GM10266 (cell line): ENCODE measurements around the gene ELAVL1.
A peak's percentile ranks its signal among the peaks of the same experiment; 100 is the strongest.

Experiments used
- DNase-seq: peaks from one replicate; pipeline ENCODE4 v3.0.0; 2012; ENCODE audit errors: extremely low spot score
- TF ChIP-seq, protein P1 (sequence below): IDR thresholded peaks from 2 replicates; pipeline ENCODE4 v1.5.1; 2012; ENCODE audit warnings: mild to moderate bottlenecking, low read depth; ENCODE audit not compliant: control insufficient read depth, insufficient read depth; ENCODE audit errors: missing control alignments

The ELAVL1 gene

GRCh38 chr19:7926727-7927604, 78.5 kb downstream of the ELAVL1 start:
- no peak for DNase-seq
- TF ChIP-seq, protein P1, sequence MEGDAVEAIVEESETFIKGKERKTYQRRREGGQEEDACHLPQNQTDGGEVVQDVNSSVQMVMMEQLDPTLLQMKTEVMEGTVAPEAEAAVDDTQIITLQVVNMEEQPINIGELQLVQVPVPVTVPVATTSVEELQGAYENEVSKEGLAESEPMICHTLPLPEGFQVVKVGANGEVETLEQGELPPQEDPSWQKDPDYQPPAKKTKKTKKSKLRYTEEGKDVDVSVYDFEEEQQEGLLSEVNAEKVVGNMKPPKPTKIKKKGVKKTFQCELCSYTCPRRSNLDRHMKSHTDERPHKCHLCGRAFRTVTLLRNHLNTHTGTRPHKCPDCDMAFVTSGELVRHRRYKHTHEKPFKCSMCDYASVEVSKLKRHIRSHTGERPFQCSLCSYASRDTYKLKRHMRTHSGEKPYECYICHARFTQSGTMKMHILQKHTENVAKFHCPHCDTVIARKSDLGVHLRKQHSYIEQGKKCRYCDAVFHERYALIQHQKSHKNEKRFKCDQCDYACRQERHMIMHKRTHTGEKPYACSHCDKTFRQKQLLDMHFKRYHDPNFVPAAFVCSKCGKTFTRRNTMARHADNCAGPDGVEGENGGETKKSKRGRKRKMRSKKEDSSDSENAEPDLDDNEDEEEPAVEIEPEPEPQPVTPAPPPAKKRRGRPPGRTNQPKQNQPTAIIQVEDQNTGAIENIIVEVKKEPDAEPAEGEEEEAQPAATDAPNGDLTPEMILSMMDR: no peak

- peak; percentile 96 for DNase-seq
- TF ChIP-seq, protein P1: no peak
Measured at GRCh38 chr19:7926021-7926726, 79.3 kb downstream of the ELAVL1 start, which contains the start of gene CTXN1. Gene CTXN1, minus strand, starts transcription at chr19:7926135. Its CDS starts 597 bp downstream, at chr19:7925538.

DNA sequence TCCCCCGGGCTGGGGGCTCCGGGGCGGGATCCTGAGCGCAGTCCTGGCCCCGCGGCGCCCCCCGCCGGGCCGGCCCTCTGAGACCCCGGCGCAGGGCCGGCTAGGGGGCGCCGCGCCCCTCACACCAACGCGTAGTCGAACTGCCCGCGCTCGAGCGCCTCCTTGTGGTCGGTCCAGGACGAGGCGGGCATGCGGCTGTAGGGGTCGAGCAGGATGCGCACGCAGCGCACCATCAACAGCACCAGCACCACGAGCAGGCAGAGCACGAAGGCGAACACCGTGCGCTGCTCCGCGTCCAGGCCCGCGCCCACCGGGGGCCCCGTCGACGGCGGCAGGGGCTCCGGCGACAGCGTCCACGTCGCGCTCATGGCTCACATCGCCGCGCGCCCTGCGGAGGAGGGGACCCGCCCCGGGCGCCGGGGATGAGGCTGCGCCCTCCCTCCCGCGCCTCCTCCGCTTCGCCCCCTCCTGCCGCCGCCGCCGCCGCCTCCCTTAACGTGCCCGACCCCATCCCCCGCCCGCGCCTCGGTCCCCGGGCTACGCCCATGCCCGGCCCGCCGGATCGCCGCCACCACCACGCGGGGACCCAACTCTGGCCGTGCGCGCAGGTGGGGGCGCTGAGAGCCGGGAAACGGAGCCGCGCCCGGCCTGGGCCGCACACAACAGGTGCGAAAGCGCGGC, 80.1 kb downstream of the ELAVL1 start:
- TF ChIP-seq, protein P1: peak; percentile 96
- peak; percentile 93 for DNase-seq

GRCh38 chr19:7924651-7925170, 80.7 kb downstream of the ELAVL1 start:
- TF ChIP-seq, protein P1: no peak
- DNase-seq: no peak

DNA sequence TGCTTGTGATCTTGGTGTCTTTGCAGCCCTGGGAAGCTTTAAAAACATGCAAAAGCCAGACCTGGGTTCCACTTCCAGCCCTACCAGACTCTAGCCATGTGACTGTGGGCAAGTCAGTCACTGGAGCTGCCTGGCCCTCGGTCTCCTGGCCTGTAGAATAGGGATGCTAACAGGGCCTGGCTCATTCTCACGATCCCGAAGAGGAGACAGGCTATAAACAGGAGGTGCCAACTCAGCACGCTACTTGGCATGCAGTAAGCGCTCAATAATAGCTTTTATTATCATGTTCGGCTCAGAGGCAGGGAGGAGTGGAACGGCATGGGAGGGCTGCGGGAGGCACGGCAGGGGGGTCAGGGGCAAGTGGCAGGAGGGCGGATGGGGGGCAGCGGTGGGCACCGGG, 81.2 kb downstream of the ELAVL1 start:
- TF ChIP-seq, protein P1: no peak
- DNase-seq: no peak

DNA sequence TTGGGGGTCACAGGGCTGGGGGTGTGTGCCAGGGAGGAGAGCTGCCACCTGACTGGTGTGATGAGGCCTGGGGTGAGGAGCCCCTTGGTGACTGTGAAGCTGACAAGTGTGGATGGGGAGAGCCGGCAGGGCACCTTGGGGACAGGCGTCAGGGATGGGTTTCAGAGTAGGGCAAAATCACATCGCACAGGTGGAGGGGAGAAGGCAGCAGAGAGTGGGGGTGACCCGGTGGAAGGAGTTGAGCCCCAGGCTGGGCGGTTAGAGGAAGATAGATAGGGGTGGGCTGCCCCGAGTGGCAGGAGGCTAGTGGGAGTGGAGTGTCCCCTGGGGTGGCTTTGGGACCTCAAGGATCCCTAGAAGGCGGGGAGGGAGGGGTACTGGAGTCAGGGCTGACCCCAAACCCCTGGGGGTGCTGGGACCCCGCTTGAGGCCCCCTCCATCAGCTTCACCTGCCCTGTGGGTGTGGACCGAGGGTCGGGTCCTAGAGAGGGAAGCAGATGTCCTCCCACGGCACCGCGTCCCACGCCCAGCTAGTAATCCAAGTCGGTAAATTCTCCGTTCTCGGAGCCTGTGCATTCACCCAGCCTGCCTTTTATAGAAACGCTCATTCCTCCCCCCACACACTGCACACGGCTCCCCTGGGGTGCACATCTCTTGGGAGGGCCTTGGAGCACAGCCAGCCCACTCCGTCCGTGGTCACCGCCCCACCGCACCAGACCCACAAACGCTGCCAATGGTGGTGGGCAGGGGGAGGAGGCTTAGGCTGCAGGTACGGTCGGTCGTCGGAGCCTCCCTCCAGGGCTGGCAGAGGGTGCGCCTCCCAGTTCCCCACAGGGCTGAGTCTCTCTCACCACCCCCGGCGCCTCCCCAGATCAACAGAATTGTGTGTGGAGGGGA, 81.9 kb downstream of the ELAVL1 start:
- DNase-seq: no peak
- TF ChIP-seq, protein P1: no peak
